ENCODE data around the gene RASIP1.
"Not testable (repeated sequence)": the region's sequence is repeated elsewhere in the genome, so short reads cannot be mapped to it uniquely, and the experiment has no call there.

The RASIP1 gene, protein sequence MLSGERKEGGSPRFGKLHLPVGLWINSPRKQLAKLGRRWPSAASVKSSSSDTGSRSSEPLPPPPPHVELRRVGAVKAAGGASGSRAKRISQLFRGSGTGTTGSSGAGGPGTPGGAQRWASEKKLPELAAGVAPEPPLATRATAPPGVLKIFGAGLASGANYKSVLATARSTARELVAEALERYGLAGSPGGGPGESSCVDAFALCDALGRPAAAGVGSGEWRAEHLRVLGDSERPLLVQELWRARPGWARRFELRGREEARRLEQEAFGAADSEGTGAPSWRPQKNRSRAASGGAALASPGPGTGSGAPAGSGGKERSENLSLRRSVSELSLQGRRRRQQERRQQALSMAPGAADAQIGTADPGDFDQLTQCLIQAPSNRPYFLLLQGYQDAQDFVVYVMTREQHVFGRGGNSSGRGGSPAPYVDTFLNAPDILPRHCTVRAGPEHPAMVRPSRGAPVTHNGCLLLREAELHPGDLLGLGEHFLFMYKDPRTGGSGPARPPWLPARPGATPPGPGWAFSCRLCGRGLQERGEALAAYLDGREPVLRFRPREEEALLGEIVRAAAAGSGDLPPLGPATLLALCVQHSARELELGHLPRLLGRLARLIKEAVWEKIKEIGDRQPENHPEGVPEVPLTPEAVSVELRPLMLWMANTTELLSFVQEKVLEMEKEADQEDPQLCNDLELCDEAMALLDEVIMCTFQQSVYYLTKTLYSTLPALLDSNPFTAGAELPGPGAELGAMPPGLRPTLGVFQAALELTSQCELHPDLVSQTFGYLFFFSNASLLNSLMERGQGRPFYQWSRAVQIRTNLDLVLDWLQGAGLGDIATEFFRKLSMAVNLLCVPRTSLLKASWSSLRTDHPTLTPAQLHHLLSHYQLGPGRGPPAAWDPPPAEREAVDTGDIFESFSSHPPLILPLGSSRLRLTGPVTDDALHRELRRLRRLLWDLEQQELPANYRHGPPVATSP

GRCh38 chr19:48740164-48740972 is at the start of gene RASIP1:
RASIP1 (minus strand) TSS chr19:48740610; CDS start chr19:48740282, 328 bp downstream.
- DNase-seq = no peak

DNA sequence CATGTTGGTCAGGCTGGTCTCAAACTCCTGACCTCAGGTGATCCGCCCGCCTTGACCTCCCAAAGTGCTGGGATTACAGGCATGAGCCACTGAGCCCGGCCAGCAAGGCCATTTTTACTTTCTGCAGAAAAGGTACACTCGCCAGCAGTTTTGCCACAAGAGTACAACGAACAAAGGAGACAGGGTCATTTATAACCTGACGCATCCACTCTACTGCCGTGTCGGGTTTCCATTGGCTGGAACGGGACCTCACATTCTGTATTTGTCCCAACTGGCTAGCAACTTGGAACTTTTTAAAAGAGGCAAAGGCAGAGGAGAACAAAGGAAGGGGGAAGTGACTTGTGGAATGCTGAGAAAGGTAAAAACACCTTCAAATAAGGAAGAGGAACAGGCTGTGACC is 46.9 kb upstream of the RASIP1 start:
- not testable (repeated sequence) for DNase-seq

GRCh38 chr19:48786422-48786821 is 46.0 kb upstream of the RASIP1 start:
- not testable (repeated sequence) for DNase-seq

GRCh38 chr19:48784527-48784926 is 44.1 kb upstream of the RASIP1 start:
- no peak for DNase-seq

DNA sequence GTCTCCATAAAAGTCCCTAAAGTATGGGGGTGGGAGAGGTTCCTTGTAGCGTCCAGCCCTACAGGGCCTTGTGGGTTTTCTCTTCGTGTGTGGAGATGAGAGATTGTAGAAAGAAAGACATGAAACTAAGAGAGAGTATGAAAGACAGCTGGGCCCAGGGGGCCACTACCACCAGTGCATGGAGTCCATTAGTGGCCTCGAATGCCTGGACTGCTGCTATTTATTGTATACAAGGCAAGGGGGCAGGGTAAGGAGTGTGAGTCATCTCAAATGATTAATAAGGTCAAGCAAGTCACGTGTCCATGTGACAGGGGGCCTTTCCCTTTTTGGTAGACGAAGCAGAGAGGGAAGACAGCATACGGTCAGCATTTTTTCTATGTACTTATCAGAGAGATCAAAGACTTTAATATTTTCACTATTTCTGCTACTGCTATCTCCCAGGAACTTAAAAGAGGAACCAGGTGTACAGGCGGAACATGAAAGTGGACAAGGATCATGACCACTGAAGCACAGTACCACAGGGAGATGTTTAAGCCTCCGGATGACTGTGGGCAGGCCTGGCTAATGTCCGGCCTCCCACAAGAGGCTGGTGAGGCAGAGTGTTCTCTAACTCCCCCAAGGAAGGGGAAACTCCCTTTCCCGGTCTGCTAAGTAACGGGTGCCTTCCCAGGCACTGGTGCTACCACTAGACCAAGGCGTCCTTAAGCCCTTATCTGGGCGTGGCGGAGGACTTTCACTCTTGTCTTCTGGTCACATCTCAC is 40.4 kb upstream of the RASIP1 start:
- DNase-seq = no peak

DNA sequence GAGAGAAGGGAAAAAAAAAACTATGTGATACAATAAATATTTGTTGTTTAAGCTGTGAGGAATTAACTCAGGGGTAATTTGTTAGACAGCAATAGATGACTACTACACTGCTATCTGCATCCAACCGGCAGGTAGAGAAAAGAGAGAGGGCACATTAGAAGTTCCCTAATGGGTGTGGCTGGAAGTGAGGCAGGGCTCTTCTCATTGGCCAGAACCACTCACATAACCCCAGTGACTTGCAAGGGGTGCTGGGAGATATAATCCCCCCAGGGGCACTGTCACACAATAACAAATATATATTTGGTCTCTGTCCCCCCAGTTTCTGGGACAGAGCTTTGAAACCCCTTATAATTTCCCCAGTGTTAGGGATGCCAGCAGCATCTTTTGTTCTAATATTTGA is 39.2 kb upstream of the RASIP1 start:
- no peak for DNase-seq

GRCh38 chr19:48777720-48778119 is 37.3 kb upstream of the RASIP1 start:
- DNase-seq = no peak

DNA sequence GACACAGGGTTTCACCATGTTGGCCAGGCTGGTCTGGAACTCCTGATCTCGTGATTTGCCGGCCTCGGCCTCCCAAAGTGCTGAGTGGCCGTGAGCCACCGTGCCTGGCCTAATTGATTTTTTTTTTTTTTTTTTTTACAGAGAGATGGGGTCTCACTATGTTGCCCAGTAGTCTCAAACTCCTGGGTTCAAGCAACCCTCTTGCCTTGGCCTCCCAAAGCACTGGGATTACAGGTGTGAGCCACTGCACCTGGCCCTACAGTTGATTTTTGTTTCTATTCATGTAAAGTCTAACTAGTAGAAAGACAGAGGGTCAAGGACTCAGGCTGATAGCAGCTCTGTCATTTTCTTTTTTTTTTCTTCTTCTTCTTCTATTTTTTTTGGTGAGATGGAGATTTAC is 36.7 kb upstream of the RASIP1 start:
- no peak for DNase-seq

DNA sequence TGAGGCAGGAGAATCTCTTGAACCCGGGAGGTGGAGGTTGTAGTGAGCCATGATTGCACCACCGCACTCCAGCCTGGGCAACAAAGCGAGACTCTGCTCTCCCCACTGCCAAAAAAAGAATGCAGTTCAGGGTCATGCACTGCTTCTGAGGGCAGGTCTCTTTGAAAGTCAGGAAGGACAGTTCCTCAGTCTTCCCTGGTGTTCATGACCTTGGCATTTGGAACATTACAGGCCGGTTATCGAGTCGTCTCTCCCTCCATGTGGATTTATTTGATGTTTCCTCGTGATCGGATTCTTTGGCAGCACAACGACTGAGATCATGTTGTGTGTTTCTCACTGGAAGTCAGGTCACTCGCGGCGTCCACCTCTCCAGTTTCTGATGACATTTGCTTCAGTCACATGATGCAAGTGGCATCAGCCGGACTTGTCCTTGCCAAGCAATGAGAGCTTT is 32.1 kb upstream of the RASIP1 start:
- DNase-seq = no peak

GRCh38 chr19:48770734-48771472 is 30.5 kb upstream of the RASIP1 start:
- no peak for DNase-seq

DNA sequence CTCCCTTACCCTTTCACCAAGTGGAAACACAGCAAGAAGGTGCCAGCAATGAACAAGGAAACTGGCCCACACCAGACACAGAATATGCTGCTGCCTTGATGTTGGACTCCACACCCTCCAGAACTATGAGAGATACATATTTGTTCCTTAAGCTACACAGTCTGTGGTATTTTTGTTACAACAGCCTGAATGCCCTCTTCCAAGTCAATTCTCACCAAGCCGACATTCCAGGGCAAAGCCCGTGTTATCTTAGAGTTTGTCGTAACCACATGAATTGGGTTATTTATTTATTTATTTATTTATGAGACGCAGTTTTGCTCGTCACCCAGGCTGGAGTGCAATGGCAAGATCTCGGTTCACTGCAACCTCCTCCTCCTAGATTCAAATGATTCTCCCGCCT is 29.9 kb upstream of the RASIP1 start:
- no peak for DNase-seq

DNA sequence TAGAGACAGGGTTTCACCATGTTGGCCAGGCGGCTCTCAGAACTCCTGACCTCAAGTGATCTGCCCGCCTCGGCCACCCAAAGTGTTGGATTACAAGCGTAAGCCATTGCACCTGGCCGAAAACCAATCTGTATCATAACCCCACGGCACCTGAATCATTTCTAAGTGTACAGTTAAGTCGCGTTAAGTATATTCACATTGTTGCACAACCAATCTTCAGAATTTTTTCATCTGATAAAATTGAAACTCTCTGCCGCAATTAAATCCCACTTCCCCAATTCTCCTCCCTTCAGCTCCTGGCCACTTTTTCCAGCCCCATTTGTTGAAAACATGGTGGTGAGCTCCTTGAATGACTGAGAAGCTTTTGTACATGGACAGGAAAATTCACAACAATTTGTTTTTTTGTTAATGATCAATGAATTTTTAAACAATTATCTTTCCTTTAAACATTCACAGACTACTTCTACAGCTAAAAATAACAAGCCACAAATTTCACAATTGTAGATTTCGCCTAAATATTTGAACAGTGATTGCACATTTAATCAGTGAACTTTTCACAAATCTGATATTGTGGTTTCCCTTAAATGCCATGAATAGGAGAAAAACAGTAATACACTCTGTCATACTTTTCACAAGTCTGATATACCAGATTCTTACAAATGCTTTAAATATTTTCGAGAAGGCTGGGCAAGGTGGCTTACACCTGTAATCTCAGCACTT is 28.7 kb upstream of the RASIP1 start:
- DNase-seq = no peak

- DNase-seq = not testable (repeated sequence)
Measured at GRCh38 chr19:48768171-48768753, 27.9 kb upstream of the RASIP1 start.

DNA sequence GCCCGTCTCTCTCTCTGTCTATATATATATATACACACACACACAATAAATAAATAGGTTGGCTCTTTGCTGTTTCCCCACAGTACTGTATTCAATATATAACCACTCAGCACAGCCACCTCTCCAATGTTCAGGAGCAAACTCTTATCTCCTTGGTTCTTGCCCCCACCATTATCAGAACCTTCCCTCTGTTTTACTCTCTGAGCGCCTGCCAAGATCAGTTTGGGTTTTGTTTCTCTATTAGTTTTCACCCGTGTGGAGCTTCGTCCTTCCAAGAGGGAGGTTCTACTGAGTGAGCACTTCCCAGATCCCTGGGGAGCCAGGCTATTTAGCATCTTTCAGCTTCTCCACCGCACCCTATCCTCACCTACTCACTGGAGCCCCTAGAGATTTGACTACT is 25.4 kb upstream of the RASIP1 start:
- DNase-seq = not testable (repeated sequence)

GRCh38 chr19:48760504-48761205 is 20.2 kb upstream of the RASIP1 start:
- DNase-seq = no peak

DNA sequence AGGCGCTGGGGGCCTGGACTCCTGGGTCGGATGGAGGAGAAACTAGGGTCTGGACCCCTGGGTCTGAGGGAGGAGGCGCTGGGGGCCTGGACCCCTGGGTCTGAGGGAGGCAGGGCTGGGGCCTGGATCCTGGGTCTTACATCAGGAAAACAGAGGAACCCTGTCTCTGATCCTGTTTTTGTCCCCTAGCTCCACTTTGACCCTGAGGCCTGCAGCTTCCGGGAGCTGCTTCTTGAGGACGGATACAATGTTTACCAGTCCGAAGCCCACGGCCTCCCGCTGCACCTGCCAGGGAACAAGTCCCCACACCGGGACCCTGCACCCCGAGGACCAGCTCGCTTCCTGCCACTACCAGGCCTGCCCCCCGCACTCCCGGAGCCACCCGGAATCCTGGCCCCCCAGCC is 17.3 kb upstream of the RASIP1 start:
- no peak for DNase-seq

- no peak for DNase-seq
Measured at GRCh38 chr19:48757089-48757675, 16.8 kb upstream of the RASIP1 start.

GRCh38 chr19:48756686-48757085 is 16.3 kb upstream of the RASIP1 start:
- DNase-seq = no peak

GRCh38 chr19:48756212-48756611 is 15.8 kb upstream of the RASIP1 start:
- DNase-seq = no peak

All from hippocampal formation (tissue), 2 donors.